Panc1 (cell line): ENCODE measurements around the gene CIITA. TPM values are rescaled to one million over a fixed set of nuclear protein-coding genes. Genes with fewer than 3 reads are reported as not detected.

Experiments
- ATAC-seq: fragments of 200-7000 bp; cut with Tn5 transposase; 2 replicates; pipeline ENCODE4 v1.9.1; 2020; ENCODE audit warnings: mild to moderate bottlenecking, moderate library complexity
- BruUV-seq: library from RNA; stranded (reverse); fragments of 400-500 nt; replicated peaks from 2 replicates; lab custom pipeline; 2021; lab: Mats Ljungman, UMichigan
- CTCF ChIA-PET: fragments of 300-600 bp; sonication (Branson Sonifier 250); formaldehyde crosslinking; loops from one replicate; lab custom pipeline; 2022; ENCODE audit warnings: antibody characterized with exemption; lab: Charles Lee
- POLR2A ChIA-PET: fragments of 300-600 bp; sonication (Branson Sonifier 250); formaldehyde crosslinking; loops from one replicate; lab custom pipeline; 2022; ENCODE audit warnings: antibody characterized with exemption; lab: Charles Lee
- DNase-seq: peaks from one replicate; pipeline ENCODE4 v3.0.0-alpha.2; 2010; ENCODE audit warnings: low read depth, low spot score
- H3K27ac ChIP-seq: 2 replicates; pipeline ENCODE4 v1.5.1; 2011; ENCODE audit warnings: mild to moderate bottlenecking, low read length, inconsistent platforms
- H3K27me3 ChIP-seq: fragments of 200-500 bp; sonication (Bioruptor generic); 2 replicates; pipeline ENCODE4 v1.6.0; 2014; ENCODE audit warnings: low read length, inconsistent platforms; ENCODE audit not compliant: control insufficient read depth, insufficient read depth
- H3K36me3 ChIP-seq: fragments of 200-500 bp; sonication (Bioruptor generic); 2 replicates; pipeline ENCODE4 v1.5.1; 2014; ENCODE audit warnings: inconsistent platforms, mild to moderate bottlenecking, low read length, moderate library complexity; ENCODE audit not compliant: control insufficient read depth, insufficient read depth
- H3K4me1 ChIP-seq: 2 replicates; pipeline ENCODE4 v1.5.1; 2011; ENCODE audit warnings: inconsistent platforms, mild to moderate bottlenecking, low read length, moderate library complexity; ENCODE audit not compliant: control insufficient read depth, insufficient read depth
- H3K4me3 ChIP-seq, 2 experiments: 2 replicates each; pipeline ENCODE4 v1.5.1; 2011 to 2012; ENCODE audit warnings: low read depth in 2 of 2, low read length in 2 of 2, mild to moderate bottlenecking in 2 of 2, inconsistent platforms in 1 of 2, moderate library complexity in 1 of 2
- H3K9me3 ChIP-seq: fragments of 200-500 bp; sonication (Bioruptor generic); 2 replicates; pipeline ENCODE4 v1.5.1; 2014; ENCODE audit warnings: low read depth, mild to moderate bottlenecking, inconsistent platforms, low read length, moderate library complexity; ENCODE audit not compliant: control insufficient read depth, insufficient read depth
- POLR2AphosphoS5 ChIP-seq: IDR thresholded peaks from 2 replicates; pipeline ENCODE4 v1.6.1; 2012; ENCODE audit warnings: mild to moderate bottlenecking, low read depth, low read length, moderate library complexity
- SIN3A ChIP-seq: IDR thresholded peaks from 2 replicates; pipeline ENCODE4 v1.6.1; 2012; ENCODE audit warnings: low read depth, mild to moderate bottlenecking, low read length, moderate library complexity, borderline replicate concordance; ENCODE audit not compliant: insufficient read depth
- TCF7L2 ChIP-seq: IDR thresholded peaks from 2 replicates; pipeline ENCODE4 v1.6.1; 2011; ENCODE audit warnings: mild to moderate bottlenecking, low read depth, low read length, inconsistent platforms
- in situ Hi-C: cut with HindIII; loops from 2 replicates; pipeline ENCODE4 v1.10.0; 2016; ENCODE audit warnings: low sequenced_read_pairs, low pct_unique_long_range_greater_than_20kb
- intact Hi-C: fragments of 100-400 bp; cut with micrococcal nuclease; formaldehyde crosslinking; loops from one replicate; pipeline ENCODE4 v1.10.0; 2022; ENCODE audit not compliant: unreplicated experiment
- total RNA-seq: library from RNA; stranded (reverse); gene quantifications from one replicate; pipeline ENCODE4 v1.2.1, GENCODE V29; 2021; ENCODE audit not compliant: unreplicated experiment
- TF ChIP-seq, protein P1 (sequence below): fragments of 450-650 bp; IDR thresholded peaks from 2 replicates; pipeline ENCODE4 v1.5.1; 2017; ENCODE audit warnings: mild to moderate bottlenecking
- TF ChIP-seq, protein P2 (sequence below), 2 experiments: IDR thresholded peaks; 2 replicates each; pipeline ENCODE4 v1.6.1; 2011 to 2012; ENCODE audit warnings: low read depth in 2 of 2, control low read depth in 1 of 2, low read length in 1 of 2, mild to moderate bottlenecking in 1 of 2, moderate library complexity in 1 of 2; ENCODE audit not compliant: insufficient read depth in 1 of 2

The CIITA gene
- total RNA-seq, 1 experiment from 2014 or later: 0.41 TPM

DNA sequence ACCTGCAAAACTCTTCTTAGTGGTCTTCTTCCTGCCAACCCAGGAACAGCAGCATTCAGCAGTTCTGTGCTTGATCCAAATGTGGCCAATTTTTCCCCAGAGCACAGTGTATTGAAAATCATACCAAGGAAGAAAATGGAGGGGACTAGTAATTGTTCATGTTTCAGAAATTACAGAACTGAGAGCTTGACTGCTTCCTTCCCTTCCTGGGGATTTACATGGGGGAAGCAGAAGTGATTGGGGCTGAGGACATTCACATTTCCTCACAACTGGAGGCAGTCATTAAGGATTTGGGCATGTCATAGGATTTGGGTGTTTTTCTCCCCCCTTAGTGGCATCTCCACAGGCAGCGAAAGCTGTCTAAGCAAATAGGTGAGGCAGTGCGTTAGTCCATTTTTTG, 19.7 kb downstream of the CIITA start:
- in situ Hi-C loops (no loop called here), intact Hi-C loops (no loop called here)
- no peak overlapping the region for H3K27ac ChIP-seq
- ChIA-PET POLR2A (no interaction called here), CTCF (no interaction called here)
- no TSS peak for BruUV-seq
- ATAC-seq (no peak), DNase-seq (no peak)
- H3K27me3 ChIP-seq: peaks cover 14% of the 10 kb centered on the region
- TF ChIP-seq, protein P1, sequence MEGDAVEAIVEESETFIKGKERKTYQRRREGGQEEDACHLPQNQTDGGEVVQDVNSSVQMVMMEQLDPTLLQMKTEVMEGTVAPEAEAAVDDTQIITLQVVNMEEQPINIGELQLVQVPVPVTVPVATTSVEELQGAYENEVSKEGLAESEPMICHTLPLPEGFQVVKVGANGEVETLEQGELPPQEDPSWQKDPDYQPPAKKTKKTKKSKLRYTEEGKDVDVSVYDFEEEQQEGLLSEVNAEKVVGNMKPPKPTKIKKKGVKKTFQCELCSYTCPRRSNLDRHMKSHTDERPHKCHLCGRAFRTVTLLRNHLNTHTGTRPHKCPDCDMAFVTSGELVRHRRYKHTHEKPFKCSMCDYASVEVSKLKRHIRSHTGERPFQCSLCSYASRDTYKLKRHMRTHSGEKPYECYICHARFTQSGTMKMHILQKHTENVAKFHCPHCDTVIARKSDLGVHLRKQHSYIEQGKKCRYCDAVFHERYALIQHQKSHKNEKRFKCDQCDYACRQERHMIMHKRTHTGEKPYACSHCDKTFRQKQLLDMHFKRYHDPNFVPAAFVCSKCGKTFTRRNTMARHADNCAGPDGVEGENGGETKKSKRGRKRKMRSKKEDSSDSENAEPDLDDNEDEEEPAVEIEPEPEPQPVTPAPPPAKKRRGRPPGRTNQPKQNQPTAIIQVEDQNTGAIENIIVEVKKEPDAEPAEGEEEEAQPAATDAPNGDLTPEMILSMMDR: no peak
- TF ChIP-seq, protein P2, sequence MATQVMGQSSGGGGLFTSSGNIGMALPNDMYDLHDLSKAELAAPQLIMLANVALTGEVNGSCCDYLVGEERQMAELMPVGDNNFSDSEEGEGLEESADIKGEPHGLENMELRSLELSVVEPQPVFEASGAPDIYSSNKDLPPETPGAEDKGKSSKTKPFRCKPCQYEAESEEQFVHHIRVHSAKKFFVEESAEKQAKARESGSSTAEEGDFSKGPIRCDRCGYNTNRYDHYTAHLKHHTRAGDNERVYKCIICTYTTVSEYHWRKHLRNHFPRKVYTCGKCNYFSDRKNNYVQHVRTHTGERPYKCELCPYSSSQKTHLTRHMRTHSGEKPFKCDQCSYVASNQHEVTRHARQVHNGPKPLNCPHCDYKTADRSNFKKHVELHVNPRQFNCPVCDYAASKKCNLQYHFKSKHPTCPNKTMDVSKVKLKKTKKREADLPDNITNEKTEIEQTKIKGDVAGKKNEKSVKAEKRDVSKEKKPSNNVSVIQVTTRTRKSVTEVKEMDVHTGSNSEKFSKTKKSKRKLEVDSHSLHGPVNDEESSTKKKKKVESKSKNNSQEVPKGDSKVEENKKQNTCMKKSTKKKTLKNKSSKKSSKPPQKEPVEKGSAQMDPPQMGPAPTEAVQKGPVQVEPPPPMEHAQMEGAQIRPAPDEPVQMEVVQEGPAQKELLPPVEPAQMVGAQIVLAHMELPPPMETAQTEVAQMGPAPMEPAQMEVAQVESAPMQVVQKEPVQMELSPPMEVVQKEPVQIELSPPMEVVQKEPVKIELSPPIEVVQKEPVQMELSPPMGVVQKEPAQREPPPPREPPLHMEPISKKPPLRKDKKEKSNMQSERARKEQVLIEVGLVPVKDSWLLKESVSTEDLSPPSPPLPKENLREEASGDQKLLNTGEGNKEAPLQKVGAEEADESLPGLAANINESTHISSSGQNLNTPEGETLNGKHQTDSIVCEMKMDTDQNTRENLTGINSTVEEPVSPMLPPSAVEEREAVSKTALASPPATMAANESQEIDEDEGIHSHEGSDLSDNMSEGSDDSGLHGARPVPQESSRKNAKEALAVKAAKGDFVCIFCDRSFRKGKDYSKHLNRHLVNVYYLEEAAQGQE (IDR thresholded peaks at IDR 0.05; ENCODE audit: insufficient read depth in 1 of 2, low read depth in 2 of 2, low read length in 1 of 2): no peak
- TF ChIP-seq TCF7L2 (no peak), POLR2AphosphoS5 (no peak), SIN3A (no peak)
- H3K36me3 ChIP-seq: no peaks in the 10 kb centered on the region
- no peaks in the 10 kb centered on the region for H3K9me3 ChIP-seq
- H3K4me1 ChIP-seq: no peaks in the 10 kb centered on the region
- H3K4me3 ChIP-seq: no peak overlapping the region

DNA sequence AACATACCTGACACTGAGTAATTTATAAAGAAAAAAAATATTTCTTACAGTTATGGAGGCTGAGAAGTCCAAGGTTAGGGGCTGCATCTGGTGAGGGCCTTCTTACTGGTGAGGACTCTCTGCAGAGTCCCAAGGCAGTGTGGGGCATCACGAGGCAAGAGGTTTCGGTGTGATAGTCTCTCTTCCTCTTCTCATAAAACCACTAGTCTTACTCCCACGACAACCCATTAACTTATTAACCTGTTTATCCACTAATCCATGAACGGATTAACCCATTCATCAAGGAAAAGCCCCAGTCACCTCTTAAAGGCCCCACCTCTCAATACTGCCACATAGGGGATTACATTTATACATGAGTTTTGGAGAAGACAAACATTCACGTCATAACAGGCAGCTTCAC, 20.1 kb downstream of the CIITA start:
- in situ Hi-C loops (no loop called here), intact Hi-C loops (no loop called here)
- DNase-seq (no peak), ATAC-seq (no peak)
- Histone ChIP-seq H3K4me1 (no peaks in the 10 kb centered on the region), H3K27me3 (peaks cover 14% of the 10 kb centered on the region), H3K36me3 (no peaks in the 10 kb centered on the region), H3K27ac (no peak overlapping the region), H3K4me3 (no peak overlapping the region), H3K9me3 (no peaks in the 10 kb centered on the region)
- ChIA-PET CTCF (no interaction called here), POLR2A (no interaction called here)
- TF ChIP-seq, protein P2 (IDR thresholded peaks at IDR 0.05; ENCODE audit: insufficient read depth in 1 of 2, low read depth in 2 of 2, low read length in 1 of 2): no peak
- TF ChIP-seq SIN3A (no peak), TCF7L2 (no peak), POLR2AphosphoS5 (no peak)
- TF ChIP-seq, protein P1: no peak
- no TSS peak for BruUV-seq
